RWPE2 (cell line): Measurements from ENCODE around the gene RIC8B.
A peak's percentile ranks its signal among the peaks of the same experiment; 100 is the strongest.
"Not testable (repeated sequence)": the region's sequence is repeated elsewhere in the genome, so short reads cannot be mapped to it uniquely, and the experiment has no call there.

ENCODE experiments used
- ATAC-seq: fragments of 200-7000 bp; cut with Tn5 transposase; 3 replicates; pipeline ENCODE4 v1.9.1; 2021; ENCODE audit warnings: low read depth
- DNase-seq: peaks from one replicate; pipeline ENCODE4 v3.0.0-alpha.2; 2020; ENCODE audit warnings: low spot score
- H3K27ac ChIP-seq: fragments of 450-650 bp; 2 replicates; pipeline ENCODE4 v1.5.1; 2017; ENCODE audit warnings: mild to moderate bottlenecking; ENCODE audit not compliant: poor library complexity, severe bottlenecking
- H3K27me3 ChIP-seq: fragments of 250-450 bp; sonication (Bioruptor Pico); 2 replicates; pipeline ENCODE4 v1.5.1; 2021; ENCODE audit warnings: mild to moderate bottlenecking, moderate library complexity; ENCODE audit not compliant: insufficient read depth, poor library complexity, severe bottlenecking
- H3K36me3 ChIP-seq: fragments of 250-450 bp; sonication (Bioruptor Pico); 2 replicates; pipeline ENCODE4 v1.5.1; 2020; ENCODE audit warnings: low read depth, mild to moderate bottlenecking, moderate library complexity
- H3K4me1 ChIP-seq: fragments of 250-450 bp; sonication (Bioruptor Pico); 2 replicates; pipeline ENCODE4 v1.5.1; 2021; ENCODE audit warnings: mild to moderate bottlenecking, moderate library complexity; ENCODE audit not compliant: insufficient read depth, poor library complexity, severe bottlenecking
- H3K4me3 ChIP-seq: fragments of 250-450 bp; sonication (Bioruptor Pico); 2 replicates; pipeline ENCODE4 v1.5.1; 2021; ENCODE audit warnings: mild to moderate bottlenecking, moderate library complexity; ENCODE audit not compliant: severe bottlenecking
- H3K9me3 ChIP-seq: fragments of 250-450 bp; sonication (Bioruptor Pico); 2 replicates; pipeline ENCODE4 v1.5.1; 2021; ENCODE audit warnings: mild to moderate bottlenecking, moderate library complexity; ENCODE audit not compliant: severe bottlenecking
- TF ChIP-seq, protein P1 (sequence below): fragments of 450-650 bp; IDR thresholded peaks from one replicate; pipeline ENCODE4 v1.5.1; 2017; ENCODE audit warnings: mild to moderate bottlenecking, moderate library complexity; ENCODE audit not compliant: poor library complexity, severe bottlenecking

The RIC8B gene

DNA sequence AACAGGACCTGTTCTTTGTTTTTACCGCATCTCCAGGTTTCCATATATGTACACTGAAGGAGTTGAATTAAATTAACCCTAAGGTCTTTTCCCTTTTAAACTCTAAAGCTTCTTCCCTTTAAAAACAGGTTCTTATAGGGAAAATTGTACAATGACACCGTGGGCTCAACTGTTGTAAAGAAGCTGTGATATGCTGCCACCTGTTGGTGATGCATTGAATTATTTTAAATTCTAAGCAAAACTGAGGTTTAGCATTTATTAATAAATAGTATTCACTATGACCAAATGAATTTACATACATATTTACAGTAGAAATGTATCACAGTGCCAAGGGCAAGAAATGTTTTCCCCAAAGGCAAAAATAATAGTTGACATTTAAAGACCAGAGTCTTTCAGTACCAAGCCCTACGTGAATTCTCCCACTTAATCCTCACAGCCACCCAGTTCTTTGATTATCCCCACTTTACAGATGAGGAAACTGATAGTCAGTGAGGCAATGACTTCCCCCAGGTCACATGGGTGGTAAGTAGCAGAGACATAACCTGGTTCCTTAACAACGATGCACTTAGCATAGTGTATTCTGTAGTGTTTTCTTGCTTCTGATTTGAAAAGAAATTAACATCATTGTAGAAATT lies 145.5 kb downstream of the RIC8B start:
- Histone ChIP-seq H3K9me3 (no peaks in the 10 kb centered on the region), H3K27ac (no peak overlapping the region), H3K4me1 (no peaks in the 10 kb centered on the region), H3K4me3 (no peak overlapping the region), H3K36me3 (no peaks in the 10 kb centered on the region), H3K27me3 (no peaks in the 10 kb centered on the region)
- DNase-seq (no peak), ATAC-seq (no peak)
- TF ChIP-seq, protein P1, sequence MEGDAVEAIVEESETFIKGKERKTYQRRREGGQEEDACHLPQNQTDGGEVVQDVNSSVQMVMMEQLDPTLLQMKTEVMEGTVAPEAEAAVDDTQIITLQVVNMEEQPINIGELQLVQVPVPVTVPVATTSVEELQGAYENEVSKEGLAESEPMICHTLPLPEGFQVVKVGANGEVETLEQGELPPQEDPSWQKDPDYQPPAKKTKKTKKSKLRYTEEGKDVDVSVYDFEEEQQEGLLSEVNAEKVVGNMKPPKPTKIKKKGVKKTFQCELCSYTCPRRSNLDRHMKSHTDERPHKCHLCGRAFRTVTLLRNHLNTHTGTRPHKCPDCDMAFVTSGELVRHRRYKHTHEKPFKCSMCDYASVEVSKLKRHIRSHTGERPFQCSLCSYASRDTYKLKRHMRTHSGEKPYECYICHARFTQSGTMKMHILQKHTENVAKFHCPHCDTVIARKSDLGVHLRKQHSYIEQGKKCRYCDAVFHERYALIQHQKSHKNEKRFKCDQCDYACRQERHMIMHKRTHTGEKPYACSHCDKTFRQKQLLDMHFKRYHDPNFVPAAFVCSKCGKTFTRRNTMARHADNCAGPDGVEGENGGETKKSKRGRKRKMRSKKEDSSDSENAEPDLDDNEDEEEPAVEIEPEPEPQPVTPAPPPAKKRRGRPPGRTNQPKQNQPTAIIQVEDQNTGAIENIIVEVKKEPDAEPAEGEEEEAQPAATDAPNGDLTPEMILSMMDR: peak; percentile 88

DNA sequence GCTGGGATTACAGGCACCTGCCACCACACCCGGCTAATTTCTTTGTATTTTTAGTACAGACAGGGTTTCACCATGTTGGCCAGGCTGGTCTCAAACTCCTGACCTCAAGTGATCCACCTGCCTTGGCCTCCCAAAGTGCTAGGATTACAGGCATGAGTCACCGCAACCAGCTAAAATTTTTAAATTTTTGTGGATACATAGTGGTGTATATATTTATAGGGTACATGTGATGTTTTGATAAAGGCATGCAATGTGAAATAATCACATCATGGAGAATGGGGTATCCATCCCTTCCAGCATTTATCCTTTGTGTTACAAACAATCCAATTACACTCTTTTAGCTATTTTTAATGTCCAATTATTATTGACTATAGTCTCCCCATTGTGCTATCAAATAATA lies 147.5 kb downstream of the RIC8B start:
- H3K4me3 ChIP-seq, DNase-seq, H3K9me3 ChIP-seq, H3K27me3 ChIP-seq, H3K36me3 ChIP-seq, H3K27ac ChIP-seq, H3K4me1 ChIP-seq, ATAC-seq: not testable (repeated sequence)

DNA sequence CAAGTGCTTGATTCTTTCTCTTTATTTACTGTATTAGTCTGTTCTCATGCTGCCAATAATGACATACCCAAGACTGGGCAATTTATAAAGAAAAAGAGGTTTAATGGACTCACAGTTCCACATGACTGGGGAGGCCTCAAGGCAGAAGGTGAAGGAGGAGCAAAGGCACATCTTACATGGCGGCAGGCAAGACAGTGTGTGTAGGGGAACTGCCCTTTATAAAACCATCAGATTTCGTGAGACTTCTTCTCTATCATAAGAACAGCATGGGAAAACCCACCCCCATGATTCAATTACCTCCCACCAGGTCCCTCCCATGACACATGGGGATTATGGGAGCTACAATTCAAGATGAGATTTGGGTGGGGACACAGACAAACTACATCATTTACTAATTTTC lies 149.1 kb downstream of the RIC8B start:
- not testable (repeated sequence) for H3K36me3 ChIP-seq, H3K4me1 ChIP-seq, H3K27me3 ChIP-seq, DNase-seq, H3K4me3 ChIP-seq, ATAC-seq, H3K27ac ChIP-seq, H3K9me3 ChIP-seq

DNA sequence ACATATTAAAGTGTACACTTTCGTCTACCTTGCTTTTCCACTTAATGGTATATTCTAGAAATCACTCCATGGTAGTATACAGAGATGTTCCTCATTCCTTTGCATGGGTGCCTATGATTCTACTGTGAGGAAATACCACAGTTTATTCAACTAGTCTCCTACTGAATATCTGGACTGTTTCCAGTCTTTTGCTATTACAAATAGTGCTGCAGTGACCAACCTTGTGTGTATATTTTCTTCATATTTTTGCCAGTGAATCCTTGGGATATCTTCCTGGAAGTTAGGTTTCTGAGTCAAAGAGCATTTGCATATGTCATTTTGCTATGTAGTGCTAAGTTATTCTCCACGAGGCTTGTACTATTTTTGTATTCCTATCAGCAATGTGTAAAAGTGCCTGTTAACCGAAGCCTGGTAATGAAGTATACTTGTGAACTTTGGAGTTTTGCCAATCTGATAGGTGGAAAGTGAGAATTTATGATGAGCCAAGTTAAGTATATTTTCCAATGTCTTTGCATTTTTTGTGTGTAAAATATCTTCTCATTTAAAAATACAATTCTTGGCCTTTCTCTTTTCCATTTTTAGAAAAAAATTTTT lies 149.9 kb downstream of the RIC8B start:
- Histone ChIP-seq H3K9me3 (no peaks in the 10 kb centered on the region), H3K36me3 (no peaks in the 10 kb centered on the region), H3K27ac (no peak overlapping the region), H3K27me3 (no peaks in the 10 kb centered on the region), H3K4me1 (no peaks in the 10 kb centered on the region), H3K4me3 (no peak overlapping the region)
- DNase-seq (no peak), ATAC-seq (no peak)
- TF ChIP-seq, protein P1: no peak

DNA sequence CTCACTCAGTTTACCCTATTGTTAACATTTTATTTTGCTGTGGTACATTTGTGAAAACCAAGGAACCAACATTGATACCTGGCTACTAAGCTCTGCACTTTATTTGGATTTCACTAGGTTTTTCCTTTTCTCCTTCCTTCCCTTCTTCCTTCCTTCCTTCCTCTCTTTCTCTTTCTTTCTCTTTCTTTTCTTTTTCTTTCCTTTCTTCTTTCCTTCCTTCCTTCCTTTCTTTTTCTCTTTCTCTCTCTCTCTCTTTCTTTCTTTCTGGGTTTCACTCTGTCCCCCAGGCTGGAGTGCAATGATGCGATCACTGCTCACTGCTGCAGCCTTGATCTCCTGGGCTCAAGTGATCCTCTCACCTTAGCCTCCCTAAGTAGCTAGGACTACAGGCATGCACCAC lies 152.2 kb downstream of the RIC8B start:
- DNase-seq (no peak), ATAC-seq (no peak)
- Histone ChIP-seq H3K4me1 (no peaks in the 10 kb centered on the region), H3K27ac (no peak overlapping the region), H3K27me3 (no peaks in the 10 kb centered on the region), H3K4me3 (no peak overlapping the region), H3K36me3 (no peaks in the 10 kb centered on the region), H3K9me3 (no peaks in the 10 kb centered on the region)
- TF ChIP-seq, protein P1: no peak

DNA sequence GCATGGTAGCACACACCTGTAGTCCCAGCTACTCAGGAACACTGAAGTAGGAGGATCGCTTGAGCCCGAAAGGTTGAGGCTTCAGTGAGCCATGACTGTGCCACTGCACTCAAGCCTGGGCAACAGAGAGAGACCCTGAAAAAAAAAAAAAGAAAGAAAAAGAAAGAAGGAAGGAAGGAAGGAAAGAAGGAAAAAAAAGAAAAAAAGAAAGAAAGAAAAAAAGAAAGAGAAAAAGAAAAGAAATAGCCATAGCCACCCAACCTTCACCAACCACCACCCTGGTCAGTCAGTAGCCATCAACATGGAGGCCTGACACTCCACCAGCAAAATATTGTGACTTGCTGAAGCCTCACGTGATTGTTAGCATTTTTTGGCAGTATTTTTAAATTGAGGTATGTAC lies 159.8 kb downstream of the RIC8B start:
- no peak overlapping the region for H3K4me3 ChIP-seq
- H3K27me3 ChIP-seq: no peaks in the 10 kb centered on the region
- TF ChIP-seq, protein P1: no peak
- H3K4me1 ChIP-seq: no peaks in the 10 kb centered on the region
- H3K36me3 ChIP-seq: no peaks in the 10 kb centered on the region
- DNase-seq (no peak), ATAC-seq (no peak)
- H3K9me3 ChIP-seq: no peaks in the 10 kb centered on the region
- no peak overlapping the region for H3K27ac ChIP-seq
